ENCODE results near the gene DUSP5.

GRCh38 chr10:110459600-110459999, 38.1 kb upstream of the DUSP5 start:
- TF ChIP-seq MAX (IDR thresholded peaks at IDR 0.05) (no peak), REST (IDR thresholded peaks at IDR 0.05; ENCODE audit: low read depth) (no peak), CEBPB (IDR thresholded peaks at IDR 0.05; ENCODE audit: low read depth) (no peak), EZH2 (IDR thresholded peaks at IDR 0.05) (no peak), CTCF (IDR thresholded peaks at IDR 0.05 in 2 of 3, conservative IDR thresholded peaks at IDR 0.05 in 1 of 3; ENCODE audit: borderline replicate concordance in 1 of 3, insufficient read depth in 1 of 3, low read depth in 2 of 3, low read length in 2 of 3) (no peak), YY1 (IDR thresholded peaks at IDR 0.05; ENCODE audit: extremely low read depth, insufficient replicate concordance, low read depth, low read length) (no peak)

Data from HCT116 (cell line).